ENCODE measurements around the gene ATP4A.

GRCh38 chr19:35596366-35596999, 33.0 kb upstream of the ATP4A start:
- TF ChIP-seq CTCF (IDR thresholded peaks at IDR 0.05) (no peak), EZH2 (IDR thresholded peaks at IDR 0.05; ENCODE audit: borderline replicate concordance, insufficient read depth, low read depth, low read length, poor library complexity, severe bottlenecking) (no peak)

All from B cell (primary cell).